GM18505 (cell line): ENCODE results near the gene ORMDL3.
A peak's percentile ranks its signal among the peaks of the same experiment; 100 is the strongest.

ENCODE experiments used
- ATAC-seq: cut with Tn5 transposase; IDR thresholded peaks from one replicate; pipeline ENCODE4 v1.9.1; 2021; ENCODE audit not compliant: unreplicated experiment
- POLR2A ChIP-seq: IDR thresholded peaks from 4 replicates; pipeline ENCODE4 v1.6.1; 2011; ENCODE audit warnings: borderline replicate concordance; ENCODE audit not compliant: insufficient read depth, insufficient read length; ENCODE audit errors: extremely low read depth

The ORMDL3 gene

GRCh38 chr17:39927101-39927928 is at the start of gene ORMDL3, which contains the start of gene LRRC3C:
TSS of gene ORMDL3 (minus strand) at chr17:39927601. CDS start at chr17:39924203, 3,398 bp downstream.
TSS of gene LRRC3C (plus strand) at chr17:39927732. CDS start at chr17:39941524, 13,792 bp downstream.
- TF ChIP-seq POLR2A = peak; percentile 76
- no peak for ATAC-seq

GRCh38 chr17:39975801-39976200 is 48.4 kb upstream of the ORMDL3 start:
- no peak for TF ChIP-seq POLR2A
- no peak for ATAC-seq

GRCh38 chr17:39974433-39974832 is 47.0 kb upstream of the ORMDL3 start:
- no peak for ATAC-seq
- no peak for TF ChIP-seq POLR2A

GRCh38 chr17:39973496-39973895 is 46.1 kb upstream of the ORMDL3 start:
- TF ChIP-seq POLR2A = no peak
- ATAC-seq = no peak

GRCh38 chr17:39972271-39972670 is 44.9 kb upstream of the ORMDL3 start:
- TF ChIP-seq POLR2A = no peak
- no peak for ATAC-seq

GRCh38 chr17:39971076-39971603 is 43.7 kb upstream of the ORMDL3 start:
- ATAC-seq = no peak
- no peak for TF ChIP-seq POLR2A

GRCh38 chr17:39970157-39970692 is 42.8 kb upstream of the ORMDL3 start:
- no peak for TF ChIP-seq POLR2A
- ATAC-seq = no peak

GRCh38 chr17:39969375-39969774 is 42.0 kb upstream of the ORMDL3 start:
- no peak for ATAC-seq
- no peak for TF ChIP-seq POLR2A

GRCh38 chr17:39968761-39969160 is 41.4 kb upstream of the ORMDL3 start:
- ATAC-seq = no peak
- TF ChIP-seq POLR2A = no peak

GRCh38 chr17:39966771-39967170 is 39.4 kb upstream of the ORMDL3 start:
- TF ChIP-seq POLR2A = no peak
- ATAC-seq = no peak

GRCh38 chr17:39965017-39965699 is 37.8 kb upstream of the ORMDL3 start:
- ATAC-seq = no peak
- no peak for TF ChIP-seq POLR2A

- TF ChIP-seq POLR2A = no peak
- ATAC-seq = no peak
Measured at GRCh38 chr17:39963829-39964228, 36.4 kb upstream of the ORMDL3 start.

- no peak for ATAC-seq
Measured at GRCh38 chr17:39962642-39963220, 35.3 kb upstream of the ORMDL3 start, which contains the start of gene GSDMA. TSS of gene GSDMA (plus strand) at chr17:39963004. CDS start at chr17:39965688, 2,684 bp downstream.

More at GRCh38 chr17:39962642-39963220, 35.3 kb upstream of the ORMDL3 start, which contains the start of gene GSDMA:
- TF ChIP-seq POLR2A = no peak
